Liver (tissue), 3 donors: Measurements from ENCODE around the gene TUT4.

Experiments
- ATF3 ChIP-seq: IDR thresholded peaks from 2 replicates; pipeline ENCODE4 v1.6.1; 2016; ENCODE audit warnings: antibody characterized with exemption
- CTCF ChIP-seq: fragments of 150-350 bp; IDR thresholded peaks from 2 replicates; pipeline ENCODE4 v1.5.1; 2017; ENCODE audit warnings: improper control_type of control experiment, low read depth, low read length; ENCODE audit not compliant: missing input control
- EGR1 ChIP-seq, 2 donors: IDR thresholded peaks; 2 replicates each; pipeline ENCODE4 v1.6.1; 2016 to 2018; ENCODE audit warnings: antibody characterized with exemption in 2 of 2, low read depth in 2 of 2
- GABPA ChIP-seq, 2 donors: IDR thresholded peaks in 1 of 2; conservative IDR thresholded peaks in 1 of 2; 2 replicates each; pipeline ENCODE4 v1.6.1; 2016; ENCODE audit warnings: antibody characterized with exemption in 2 of 2, mild to moderate bottlenecking in 1 of 2, moderate library complexity in 1 of 2
- MAX ChIP-seq: IDR thresholded peaks from 2 replicates; pipeline ENCODE4 v1.6.1; 2016; ENCODE audit warnings: antibody characterized with exemption
- NR2F2 ChIP-seq: IDR thresholded peaks from 2 replicates; pipeline ENCODE4 v1.6.1; 2016; ENCODE audit warnings: antibody characterized with exemption
- RAD21 ChIP-seq, 2 donors: IDR thresholded peaks; 2 replicates each; pipeline ENCODE4 v1.6.1; 2016; ENCODE audit warnings: antibody characterized with exemption in 2 of 2, mild to moderate bottlenecking in 2 of 2
- REST ChIP-seq: IDR thresholded peaks from 2 replicates; pipeline ENCODE4 v1.6.1; 2016; ENCODE audit warnings: antibody characterized with exemption, mild to moderate bottlenecking
- RXRA ChIP-seq, 2 donors: IDR thresholded peaks; 2 replicates each; pipeline ENCODE4 v1.6.1; 2017 to 2018; ENCODE audit warnings: antibody characterized with exemption in 2 of 2, mild to moderate bottlenecking in 1 of 2
- YY1 ChIP-seq: IDR thresholded peaks from 2 replicates; pipeline ENCODE4 v1.6.1; 2016; ENCODE audit warnings: antibody characterized with exemption, mild to moderate bottlenecking
- ZBTB33 ChIP-seq: IDR thresholded peaks from 2 replicates; pipeline ENCODE4 v1.6.1; 2016; ENCODE audit warnings: antibody characterized with exemption
- donor health status: healthy.
- donor health status: healthy.

- TF ChIP-seq CTCF (no peak), GABPA (IDR thresholded peaks at IDR 0.05 in 1 of 2, conservative IDR thresholded peaks at IDR 0.05 in 1 of 2) (no peak), RAD21 (IDR thresholded peaks at IDR 0.05) (no peak), REST (no peak), RXRA (IDR thresholded peaks at IDR 0.05) (no peak), MAX (no peak), YY1 (no peak), EGR1 (IDR thresholded peaks at IDR 0.05; ENCODE audit: low read depth in 2 of 2) (no peak), NR2F2 (no peak), ZBTB33 (no peak), ATF3 (no peak)
Measured at GRCh38 chr1:52551507-52552235, 1.2 kb downstream of the TUT4 start.
